GM12878 (cell line): ENCODE measurements around the gene PSMB10. TPM values are rescaled to one million over a fixed set of nuclear protein-coding genes. Genes with fewer than 3 reads are reported as not detected.

Experiments used
- ATAC-seq: fragments of 200-7000 bp; cut with Tn5 transposase; 3 replicates; pipeline ENCODE4 v1.9.1; 2020; ENCODE audit warnings: mild to moderate bottlenecking, moderate library complexity
- BruUV-seq: library from RNA; stranded (reverse); fragments of 400-500 nt; replicated peaks from 2 replicates; lab custom pipeline; 2021; lab: Mats Ljungman, UMichigan
- CTCF ChIA-PET: fragments of 300-600 bp; sonication (Branson Sonifier 250); formaldehyde crosslinking; extraction: SDS; loops from one replicate; lab custom pipeline; 2021; ENCODE audit warnings: inconsistent platforms; lab: Yijun Ruan, JAX
- POLR2A ChIA-PET: fragments of 350-600 bp; formaldehyde crosslinking; extraction: SDS; loops from one replicate; lab custom pipeline; 2021; ENCODE audit warnings: inconsistent platforms; lab: Charles Lee
- RAD21 ChIA-PET: fragments of 300-600 bp; sonication (Branson Sonifier 250); formaldehyde crosslinking; loops from one replicate; lab custom pipeline; 2023; ENCODE audit warnings: antibody characterized with exemption; ENCODE audit not compliant: unreplicated experiment; lab: Charles Lee
- SMC1A ChIA-PET: fragments of 300-600 bp; sonication (Branson Sonifier 250); formaldehyde crosslinking; loops from one replicate; lab custom pipeline; 2023; ENCODE audit not compliant: unreplicated experiment, uncharacterized antibody; lab: Charles Lee
- DNase-seq: peaks from one replicate; pipeline ENCODE4 v3.0.0-alpha.2; 2011; ENCODE audit warnings: low read depth, low spot score
- FAIRE-seq: peaks from 3 replicates; lab custom pipeline; 2011; peaks lifted over from hg19 to GRCh38; lab: Jason Lieb, UNC
- H2AFZ ChIP-seq: 2 replicates; pipeline ENCODE4 v1.6.0; 2011; ENCODE audit warnings: low read depth, low read length, control low read depth; ENCODE audit not compliant: control insufficient read depth
- H3K27ac ChIP-seq: 2 replicates; pipeline ENCODE4 v1.5.1; 2011; ENCODE audit warnings: control low read depth; ENCODE audit not compliant: control insufficient read depth, insufficient read depth
- H3K27me3 ChIP-seq, 2 experiments: replicated peaks in 1 of 2; 2 replicates each; pipeline versions ENCODE4 v1.6.0 to v1.6.1; 2011; ENCODE audit warnings: low read length in 1 of 2; ENCODE audit not compliant: control insufficient read depth in 2 of 2, insufficient read depth in 2 of 2
- H3K36me3 ChIP-seq, 2 experiments: 2 replicates each; pipeline ENCODE4 v1.5.1; 2011; ENCODE audit warnings: low read length in 1 of 2; ENCODE audit not compliant: control insufficient read depth in 2 of 2, insufficient read depth in 2 of 2
- H3K4me1 ChIP-seq: 2 replicates; pipeline ENCODE4 v1.6.1; 2011; ENCODE audit warnings: mild to moderate bottlenecking, low read length, moderate library complexity, mixed read lengths; ENCODE audit not compliant: control insufficient read depth, insufficient read depth
- H3K4me2 ChIP-seq: 2 replicates; pipeline ENCODE4 v1.6.0; 2011; ENCODE audit warnings: control low read depth; ENCODE audit not compliant: control insufficient read depth, insufficient read depth
- H3K4me3 ChIP-seq: fragments of 200-600 bp; sonication (generic); 2 replicates; pipeline ENCODE4 v1.5.1; 2016
- H3K79me2 ChIP-seq: 2 replicates; pipeline ENCODE4 v1.6.0; 2011; ENCODE audit warnings: low read length; ENCODE audit not compliant: control insufficient read depth, insufficient read depth
- H3K9ac ChIP-seq: 2 replicates; pipeline ENCODE4 v1.8.0; 2011; ENCODE audit warnings: low read length, control low read depth, mixed read lengths; ENCODE audit not compliant: control insufficient read depth, insufficient read depth
- H3K9me3 ChIP-seq: replicated peaks from 3 replicates; pipeline ENCODE4 v1.5.1; 2011; ENCODE audit warnings: mild to moderate bottlenecking, low read length; ENCODE audit not compliant: control insufficient read depth, insufficient read depth
- H4K20me1 ChIP-seq: 2 replicates; pipeline ENCODE4 v1.6.0; 2011; ENCODE audit not compliant: control insufficient read depth, insufficient read depth
- NFIC ChIP-seq: IDR thresholded peaks from 2 replicates; pipeline ENCODE4 v1.6.1; 2012; ENCODE audit warnings: low read depth, mild to moderate bottlenecking, inconsistent platforms, low read length, moderate library complexity
- NR2C1 ChIP-seq: fragments of 450-650 bp; IDR thresholded peaks from 2 replicates; pipeline ENCODE4 v1.6.1; 2017; ENCODE audit warnings: antibody characterized with exemption, mild to moderate bottlenecking, moderate library complexity
- PML ChIP-seq: IDR thresholded peaks from 2 replicates; pipeline ENCODE4 v1.6.1; 2012; ENCODE audit warnings: low read length, inconsistent platforms
- POU2F2 ChIP-seq: IDR thresholded peaks from 3 replicates; pipeline ENCODE4 v1.6.1; 2011; ENCODE audit warnings: low read depth, mild to moderate bottlenecking, low read length, borderline replicate concordance
- RFX5 ChIP-seq: IDR thresholded peaks from 2 replicates; pipeline ENCODE4 v1.6.1; 2011; ENCODE audit warnings: low read depth, low read length, improper control_type of control experiment
- SMARCA5 ChIP-seq: fragments of 450-650 bp; IDR thresholded peaks from 2 replicates; pipeline ENCODE4 v1.6.1; 2017; ENCODE audit warnings: mild to moderate bottlenecking
- SREBF1 ChIP-seq: IDR thresholded peaks from 2 replicates; pipeline ENCODE4 v1.6.1; 2012; ENCODE audit warnings: mild to moderate bottlenecking, low read length
- SREBF2 ChIP-seq: IDR thresholded peaks from 2 replicates; pipeline ENCODE4 v1.6.1; 2012; ENCODE audit warnings: mild to moderate bottlenecking, low read length
- ZBTB40 ChIP-seq: fragments of 450-650 bp; IDR thresholded peaks from 2 replicates; pipeline ENCODE4 v1.6.1; 2016; ENCODE audit warnings: mild to moderate bottlenecking, moderate library complexity, borderline replicate concordance
- ZSCAN29 ChIP-seq: fragments of 450-650 bp; IDR thresholded peaks from 2 replicates; pipeline ENCODE4 v1.6.1; 2017; ENCODE audit warnings: mild to moderate bottlenecking, moderate library complexity
- WGBS: methylation state at CpG from one replicate; pipeline ENCODE4 v1.1.6; 2016; ENCODE audit warnings: low lambda C conversion rate; ENCODE audit not compliant: insufficient replicate concordance, insufficient coverage; ENCODE audit errors: missing lambda C conversion rate; 5-methylcytosine and 5-hydroxymethylcytosine counted together
- in situ Hi-C: fragments of 300-500 bp; cut with MboI; formaldehyde crosslinking; loops from 9 replicates; pipeline ENCODE4 v1.14.3; 2018; ENCODE audit warnings: mixed read lengths
- intact Hi-C: fragments of 100-400 bp; cut with micrococcal nuclease; formaldehyde crosslinking; loops from one replicate; pipeline ENCODE4 v1.14.2; 2022; ENCODE audit not compliant: unreplicated experiment
- polyA plus RNA-seq, 11 experiments: library from polyadenylated mRNA; depleted of rRNA in 4 of 11; unstranded in 6 of 11; stranded (reverse) in 5 of 11; fragments of >200 nt; fragmentation: Nextera tagmentation in 4 of 11; fragmentation: Illumina TruSeq in 1 of 11; extraction: Ambion mirVana in 4 of 11; extraction: Trizol in 1 of 11; gene quantifications; 1 replicate in 1 of 11; 2 replicates in 10 of 11; pipeline versions ENCODE4 v1.2.1 to v1.2.3, GENCODE V29; 2011 to 2016; ENCODE audit warnings: inconsistent platforms in 2 of 11, missing spikeins in 2 of 11, low read depth in 1 of 11
- total RNA-seq, 4 experiments: library from RNA; depleted of rRNA in 3 of 4; stranded (reverse); fragments of >200 nt in 3 of 4; fragmentation: Illumina TruSeq in 1 of 4; extraction: Trizol in 1 of 4; gene quantifications; 2 replicates each; pipeline versions ENCODE4 v1.2.1 to v1.2.3, GENCODE V29; 2013 to 2021

The PSMB10 gene
- total and polyA plus RNA-seq, 10 of the 15 experiments (the other 5 are each of a cell fraction or from before 2014, with no cell fraction given), result 24.1 to 308 (median 151) TPM

- TF ChIP-seq RFX5, result no peak
- no peak for TF ChIP-seq SREBF2
- TF ChIP-seq POU2F2, result no peak
- no peak for TF ChIP-seq PML
- TF ChIP-seq SMARCA5, result peak; percentile 75
- TF ChIP-seq NR2C1, result peak; percentile 54
- TF ChIP-seq ZSCAN29, result no peak
- TF ChIP-seq SREBF1, result no peak
These were observed 43.5 kb downstream of the PSMB10 start, which contains the start of gene PSKH1 (continued) for GRCh38 chr16:67892899-67893742.

GRCh38 chr16:67892375-67892774 is 44.3 kb downstream of the PSMB10 start:
- WGBS, result 87% methylated on average over 5 of the region's 5 CpGs

More at GRCh38 chr16:67892375-67892774, 44.3 kb downstream of the PSMB10 start:
- peak overlapping the region; percentile 62 for H3K4me3 ChIP-seq
- H3K9ac ChIP-seq, result 0 out of 2 replicates have a peak overlapping the region, but pooled peaks have one; percentile 39
- H3K27ac ChIP-seq, result no peak overlapping the region
- in situ Hi-C loops (no loop called here), intact Hi-C loops (loop anchor here (5.0 kb wide), 1 partner anchor 35 kb away; no protein-coding TSS in a partner anchor)
- peaks cover 7% of the 10 kb centered on the region for H3K4me1 ChIP-seq
- ATAC-seq (no peak), FAIRE-seq (no peak), DNase-seq (no peak)
- peak overlapping the region; percentile 90 for H2AFZ ChIP-seq
- no peaks in the 10 kb centered on the region; a peak in 1 of 4 replicates for H3K36me3 ChIP-seq
- CTCF ChIA-PET, result interaction anchor here (1.0 to 3.4 kb wide), 5 partner anchors 8 to 335 kb away, joined by 3 to 27 read pairs (median 3); partner anchors contain the start of gene NRN1L
- RAD21 ChIA-PET, result interaction anchor here (1.5 kb wide), 1 partner anchor 19 kb away, joined by 3 read pairs; no protein-coding TSS in a partner anchor
- no peaks in the 10 kb centered on the region for H4K20me1 ChIP-seq
- no peaks in the 10 kb centered on the region for H3K9me3 ChIP-seq
- POLR2A ChIA-PET, result interaction anchor here (0.7 to 1.4 kb wide), 3 partner anchors 9 to 192 kb away, joined by 5 to 9 read pairs (median 6); no protein-coding TSS in a partner anchor
- TF ChIP-seq NFIC (no peak), ZBTB40 (peak; percentile 73; the same call in 1 of the 2 replicates)
- SMC1A ChIA-PET, result interaction anchor here (0.6 to 3.0 kb wide), 6 partner anchors 9 to 172 kb away, joined by 3 to 14 read pairs (median 3); no protein-coding TSS in a partner anchor
- peak overlapping the region; percentile 73 for H3K4me2 ChIP-seq
- peaks cover 24% of the 10 kb centered on the region for H3K79me2 ChIP-seq
- H3K27me3 ChIP-seq, result no peaks in the 10 kb centered on the region
- BruUV-seq, result TSS peak; percentile 99
